ENCODE data around the gene GPSM1. TPM values are rescaled to one million over a fixed set of nuclear protein-coding genes. Genes with fewer than 3 reads are reported as not detected.

Gene GPSM1
- total and polyA plus RNA-seq, 4 donors = 12.6 to 41.6 (median 22.7) TPM

- Histone ChIP-seq H3K4me1 (ENCODE audit: control insufficient read depth in 5 of 5, insufficient read depth in 5 of 5, low read length in 5 of 5) (peaks cover 0 to 15% (median 8%) of the 10 kb centered on the region in 5 donors), H3K9me3 (ENCODE audit: control insufficient read depth in 4 of 4, insufficient read depth in 3 of 4, low read length in 3 of 4) (no peaks in the 10 kb centered on the region), H3K27me3 (ENCODE audit: control insufficient read depth in 3 of 3, insufficient read depth in 3 of 3, low read length in 2 of 3) (no peaks in the 10 kb centered on the region), H3K4me3 (no peak overlapping the region), H3K36me3 (ENCODE audit: control insufficient read depth in 4 of 4, insufficient read depth in 4 of 4, low read length in 4 of 4) (peaks cover 5 to 57% (median 15%) of the 10 kb centered on the region in 4 donors), H3K9ac (ENCODE audit: insufficient read depth in 1 of 2, low read length in 2 of 2) (no peak overlapping the region), H3K27ac (ENCODE audit: low read depth in 1 of 2, low read length in 1 of 2) (no peak overlapping the region)
- 71 to 79% methylated on average over 4 of the region's 4 CpGs for WGBS, 2 donors
- no peak for ATAC-seq (ENCODE audit: insufficient read depth, low FRiP score)
- no peak for DNase-seq
- TF ChIP-seq CTCF (IDR thresholded peaks at IDR 0.05; ENCODE audit: control extremely low read depth, extremely low read depth) = no peak
Measured at GRCh38 chr9:136396219-136396515, 68.8 kb downstream of the GPSM1 start.

- H3K27me3 ChIP-seq (ENCODE audit: control insufficient read depth in 3 of 3, insufficient read depth in 3 of 3, low read length in 2 of 3) = no peaks in the 10 kb centered on the region
- no peak for DNase-seq
- no peak overlapping the region for H3K9ac ChIP-seq (ENCODE audit: insufficient read depth in 1 of 2, low read length in 2 of 2)
- no peak overlapping the region for H3K27ac ChIP-seq (ENCODE audit: low read depth in 1 of 2, low read length in 1 of 2)
- ATAC-seq (ENCODE audit: insufficient read depth, low FRiP score) = no peak
- H3K4me3 ChIP-seq = no peak overlapping the region
- H3K36me3 ChIP-seq (ENCODE audit: control insufficient read depth in 4 of 4, insufficient read depth in 4 of 4, low read length in 4 of 4) = peaks cover 5 to 46% (median 14%) of the 10 kb centered on the region in 4 donors
- no peaks in the 10 kb centered on the region for H3K9me3 ChIP-seq (ENCODE audit: control insufficient read depth in 4 of 4, insufficient read depth in 3 of 4, low read length in 3 of 4)
- H3K4me1 ChIP-seq (ENCODE audit: control insufficient read depth in 5 of 5, insufficient read depth in 5 of 5, low read length in 5 of 5) = peaks cover 0 to 15% (median 8%) of the 10 kb centered on the region in 5 donors
- TF ChIP-seq CTCF (IDR thresholded peaks at IDR 0.05; ENCODE audit: control extremely low read depth, extremely low read depth) = no peak
- WGBS, 2 donors = 79 to 82% methylated on average over 6 of the region's 6 CpGs
Measured at GRCh38 chr9:136397643-136398042, 70.3 kb downstream of the GPSM1 start.

- WGBS, 2 donors = 95 to 99% methylated on average over 12 of the region's 12 CpGs
- H3K4me1 ChIP-seq (ENCODE audit: control insufficient read depth in 5 of 5, insufficient read depth in 5 of 5, low read length in 5 of 5) = peaks cover 0 to 15% (median 8%) of the 10 kb centered on the region in 5 donors
- no peak for ATAC-seq (ENCODE audit: insufficient read depth, low FRiP score)
- no peak overlapping the region for H3K9ac ChIP-seq (ENCODE audit: insufficient read depth in 1 of 2, low read length in 2 of 2)
- no peak overlapping the region for H3K27ac ChIP-seq (ENCODE audit: low read depth in 1 of 2, low read length in 1 of 2)
- H3K9me3 ChIP-seq (ENCODE audit: control insufficient read depth in 4 of 4, insufficient read depth in 3 of 4, low read length in 3 of 4) = no peaks in the 10 kb centered on the region
- DNase-seq = no peak
- H3K27me3 ChIP-seq (ENCODE audit: control insufficient read depth in 3 of 3, insufficient read depth in 3 of 3, low read length in 2 of 3) = no peaks in the 10 kb centered on the region
- no peak overlapping the region for H3K4me3 ChIP-seq
- peaks cover 5 to 39% (median 14%) of the 10 kb centered on the region in 4 donors for H3K36me3 ChIP-seq (ENCODE audit: control insufficient read depth in 4 of 4, insufficient read depth in 4 of 4, low read length in 4 of 4)
- TF ChIP-seq CTCF (IDR thresholded peaks at IDR 0.05; ENCODE audit: control extremely low read depth, extremely low read depth) = no peak
Measured at GRCh38 chr9:136398286-136398685, 70.9 kb downstream of the GPSM1 start.
